Ovary (tissue), 9 donors: ENCODE data around the gene CCDC3. TPM values are rescaled to one million over a fixed set of nuclear protein-coding genes. Genes with fewer than 3 reads are reported as not detected.

Experiments used
- DNase-seq, 5 donors: peaks; one replicate each; pipeline ENCODE4 v3.0.0-alpha.2; 2019 to 2020
- H3K27ac ChIP-seq, 2 donors: fragments of 200-600 bp; one replicate each; pipeline versions ENCODE4 v1.5.1 to v1.8.0; 2019 to 2022
- H3K27me3 ChIP-seq: fragments of 200-600 bp; one replicate; pipeline ENCODE4 v1.8.0; 2022
- H3K36me3 ChIP-seq: fragments of 200-600 bp; sonication (generic); one replicate; pipeline ENCODE4 v1.5.1; 2019
- H3K4me1 ChIP-seq: one replicate; pipeline ENCODE4 v1.8.1; 2013; ENCODE audit warnings: mild to moderate bottlenecking, moderate library complexity; ENCODE audit not compliant: insufficient read depth
- H3K4me3 ChIP-seq: fragments of 200-600 bp; sonication (generic); one replicate; pipeline ENCODE4 v1.5.1; 2017
- H3K9me3 ChIP-seq, 2 donors: fragments of 200-600 bp in 1 of 2; sonication (generic) in 1 of 2; one replicate each; pipeline versions ENCODE4 v1.5.1 to v1.8.1; 2013 to 2019; ENCODE audit warnings: mild to moderate bottlenecking in 1 of 2, moderate library complexity in 1 of 2
- EP300 ChIP-seq: sonication (generic); formaldehyde crosslinking; IDR thresholded peaks from one replicate; pipeline ENCODE4 v1.6.1; 2017; ENCODE audit warnings: antibody characterized with exemption
- POLR2A ChIP-seq: fragments of 450-650 bp; IDR thresholded peaks from one replicate; pipeline ENCODE4 v1.6.1; 2017; ENCODE audit warnings: antibody characterized with exemption, mild to moderate bottlenecking, moderate library complexity
- WGBS, 3 donors: extraction: QIAGEN DNeasy Blood & Tissue Kit in 1 of 3; methylation state at CpG; one replicate each; pipeline versions ENCODE4 v1.1.5 to v1.1.7; 2013 to 2017; 5-methylcytosine and 5-hydroxymethylcytosine counted together
- intact Hi-C, 4 donors: fragments of 100-400 bp; cut with DNase I; formaldehyde crosslinking; loops; one replicate each; pipeline versions ENCODE4 v1.11.0 to v1.15.1; 2022 to 2023
- polyA plus RNA-seq, 2 donors: library from polyadenylated mRNA; stranded (reverse); fragments of 200-250 nt in 1 of 2; fragments of 350-450 nt in 1 of 2; fragmentation: Illumina TruSeq in 1 of 2; extraction: RNeasy Lipid Tissue Mini Kit (QIAGEN cat#74804) in 1 of 2; gene quantifications; one replicate each; pipeline ENCODE4 v1.2.3, GENCODE V29; 2013 to 2014
- total RNA-seq, 7 donors: library from RNA; depleted of rRNA in 2 of 7; stranded (reverse); fragments of >200 nt in 2 of 7; fragmentation: NEBNext Ultra II Directional in 3 of 7; extraction: Animal tissue kit (Norgen Biotek cat#: 25700) in 3 of 7; gene quantifications; one replicate each; pipeline versions ENCODE4 v1.1.0 to v1.2.4, GENCODE V29; 2016 to 2023
- TF ChIP-seq, protein P1 (sequence below), 3 donors: fragments of 450-650 bp in 2 of 3; fragments of 200-600 bp in 1 of 3; IDR thresholded peaks; one replicate each; pipeline versions ENCODE4 v1.5.1 to v1.8.0; 2016 to 2022; ENCODE audit warnings: antibody characterized with exemption in 3 of 3, mild to moderate bottlenecking in 1 of 3
- donor health status: DM: no; HTN: no; CAD: no; lungs with moderate emphysema.
- donor health status: DM: no; HTN: no; CAD: no.
- donor health status: Bipolar disorder and iron deficiency.
- donor health status: DM: yes; HTN: yes; CAD: no.
- donor health status: DM: no; HTN: no; CAD: no.
- donor health status: DM: yes; HTN: yes; CAD: no.

Gene CCDC3
- total and polyA plus RNA-seq, 9 donors = 14.3 to 190 (median 53.7) TPM

DNA sequence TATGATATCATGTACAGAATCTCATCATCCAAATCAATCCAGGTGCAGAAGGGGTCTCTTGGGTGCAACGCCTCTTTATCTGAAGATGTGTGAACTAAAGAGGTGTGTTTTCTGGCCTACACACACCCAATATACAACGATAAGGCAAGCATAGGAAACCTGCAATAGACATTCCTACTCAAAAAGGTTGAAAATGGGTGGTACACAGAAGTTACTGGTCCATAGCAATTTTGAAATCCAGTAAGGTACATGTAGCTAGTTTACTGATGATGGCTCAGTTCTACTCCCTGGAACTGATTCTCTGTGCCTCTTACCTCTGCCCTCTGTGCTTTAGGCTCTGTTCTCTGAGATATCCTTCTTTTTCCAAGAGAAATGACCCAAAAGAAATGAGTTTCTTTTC lies 22.2 kb upstream of the CCDC3 start:
- WGBS, 3 donors = 76 to 91% (median 83%) methylated on average over 2 of the region's 2 CpGs
- Histone ChIP-seq H3K4me1 (no peaks in the 10 kb centered on the region), H3K27ac (no peak overlapping the region), H3K36me3 (no peaks in the 10 kb centered on the region), H3K9me3 (no peaks in the 10 kb centered on the region), H3K27me3 (no peaks in the 10 kb centered on the region), H3K4me3 (no peak overlapping the region)
- DNase-seq = no peak
- intact Hi-C loops = no loop called here
- TF ChIP-seq, protein P1, sequence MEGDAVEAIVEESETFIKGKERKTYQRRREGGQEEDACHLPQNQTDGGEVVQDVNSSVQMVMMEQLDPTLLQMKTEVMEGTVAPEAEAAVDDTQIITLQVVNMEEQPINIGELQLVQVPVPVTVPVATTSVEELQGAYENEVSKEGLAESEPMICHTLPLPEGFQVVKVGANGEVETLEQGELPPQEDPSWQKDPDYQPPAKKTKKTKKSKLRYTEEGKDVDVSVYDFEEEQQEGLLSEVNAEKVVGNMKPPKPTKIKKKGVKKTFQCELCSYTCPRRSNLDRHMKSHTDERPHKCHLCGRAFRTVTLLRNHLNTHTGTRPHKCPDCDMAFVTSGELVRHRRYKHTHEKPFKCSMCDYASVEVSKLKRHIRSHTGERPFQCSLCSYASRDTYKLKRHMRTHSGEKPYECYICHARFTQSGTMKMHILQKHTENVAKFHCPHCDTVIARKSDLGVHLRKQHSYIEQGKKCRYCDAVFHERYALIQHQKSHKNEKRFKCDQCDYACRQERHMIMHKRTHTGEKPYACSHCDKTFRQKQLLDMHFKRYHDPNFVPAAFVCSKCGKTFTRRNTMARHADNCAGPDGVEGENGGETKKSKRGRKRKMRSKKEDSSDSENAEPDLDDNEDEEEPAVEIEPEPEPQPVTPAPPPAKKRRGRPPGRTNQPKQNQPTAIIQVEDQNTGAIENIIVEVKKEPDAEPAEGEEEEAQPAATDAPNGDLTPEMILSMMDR (IDR thresholded peaks at IDR 0.05) = no peak
- TF ChIP-seq POLR2A (no peak), EP300 (no peak)

DNA sequence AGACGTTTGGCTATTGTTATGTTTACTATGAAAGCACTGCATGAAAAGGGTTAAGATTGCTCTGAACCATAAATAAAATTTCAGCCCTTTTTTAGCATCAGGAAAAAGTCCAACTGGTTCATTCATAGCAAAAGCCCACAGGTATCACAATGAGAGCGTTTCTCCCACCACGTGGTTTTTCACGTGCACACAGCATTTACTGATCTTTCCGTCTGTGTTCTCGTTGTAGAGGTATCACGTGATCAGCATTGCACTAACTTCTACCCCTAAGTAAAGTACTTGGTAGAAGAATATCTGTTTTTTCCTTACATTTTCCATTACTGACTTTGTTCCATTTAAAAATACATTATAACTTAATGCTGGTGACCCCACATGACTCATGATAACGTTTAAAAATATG lies 17.8 kb upstream of the CCDC3 start:
- H3K27ac ChIP-seq = no peak overlapping the region
- intact Hi-C loops = no loop called here
- H3K36me3 ChIP-seq = no peaks in the 10 kb centered on the region
- H3K4me1 ChIP-seq = peaks cover 5% of the 10 kb centered on the region
- H3K4me3 ChIP-seq = no peak overlapping the region
- no peak for DNase-seq
- TF ChIP-seq POLR2A (no peak), EP300 (no peak)
- TF ChIP-seq, protein P1 (IDR thresholded peaks at IDR 0.05) = no peak
- WGBS, 3 donors = 70 to 75% (median 72%) methylated on average over 8 of the region's 8 CpGs
- no peaks in the 10 kb centered on the region for H3K27me3 ChIP-seq
- no peaks in the 10 kb centered on the region for H3K9me3 ChIP-seq

- Histone ChIP-seq H3K27me3 (no peaks in the 10 kb centered on the region), H3K36me3 (no peaks in the 10 kb centered on the region), H3K9me3 (no peaks in the 10 kb centered on the region), H3K4me1 (peaks cover 5% of the 10 kb centered on the region), H3K27ac (no peak overlapping the region), H3K4me3 (no peak overlapping the region)
- no peak for TF ChIP-seq POLR2A
- TF ChIP-seq, protein P1 (IDR thresholded peaks at IDR 0.05) = no peak
- no peak for TF ChIP-seq EP300
- DNase-seq = no peak
- 17 to 42% (median 33%) methylated on average over 3 of the region's 3 CpGs for WGBS, 3 donors
- intact Hi-C loops = no loop called here
Observed at GRCh38 chr10:13018171-13018570, 16.7 kb upstream of the CCDC3 start.

- Histone ChIP-seq H3K36me3 (no peaks in the 10 kb centered on the region), H3K27ac (no peak overlapping the region), H3K27me3 (no peaks in the 10 kb centered on the region), H3K9me3 (no peaks in the 10 kb centered on the region), H3K4me1 (peaks cover 5% of the 10 kb centered on the region), H3K4me3 (no peak overlapping the region)
- intact Hi-C loops = no loop called here
- TF ChIP-seq, protein P1 (IDR thresholded peaks at IDR 0.05) = no peak
- TF ChIP-seq POLR2A = no peak
- TF ChIP-seq EP300 = no peak
- WGBS, 3 donors = 84 to 87% (median 85%) methylated on average over 10 of the region's 10 CpGs
- no peak for DNase-seq
Observed at GRCh38 chr10:13016886-13017285, 15.4 kb upstream of the CCDC3 start.

DNA sequence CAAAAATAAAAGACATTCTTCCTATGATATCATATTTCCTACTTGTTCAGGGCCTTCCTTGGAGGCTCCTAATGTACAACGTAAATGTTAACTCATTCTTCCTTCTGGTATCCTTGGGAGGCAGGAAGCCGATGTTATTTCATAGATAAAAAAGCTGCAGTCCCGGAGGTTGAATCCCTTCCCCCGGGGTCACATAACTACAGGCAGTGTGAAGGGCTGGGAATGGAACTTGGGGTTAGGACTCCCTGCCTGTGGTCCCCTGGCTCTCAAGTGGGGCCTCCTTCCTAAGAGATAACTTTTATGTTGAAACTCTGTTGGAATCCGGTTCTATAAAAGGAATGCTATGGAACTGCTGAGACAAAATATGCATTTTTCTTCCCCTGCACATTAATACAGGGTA lies 14.9 kb upstream of the CCDC3 start:
- intact Hi-C loops = no loop called here
- TF ChIP-seq EP300 (no peak), POLR2A (no peak)
- TF ChIP-seq, protein P1 (IDR thresholded peaks at IDR 0.05) = no peak
- Histone ChIP-seq H3K36me3 (no peaks in the 10 kb centered on the region), H3K9me3 (no peaks in the 10 kb centered on the region), H3K4me3 (no peak overlapping the region), H3K27me3 (no peaks in the 10 kb centered on the region), H3K4me1 (peaks cover 5% of the 10 kb centered on the region), H3K27ac (no peak overlapping the region)
- no peak for DNase-seq
- 2 to 10% (median 4%) methylated on average over 5 of the region's 5 CpGs for WGBS, 3 donors
